Mesothelial cell of epicardium (in vitro differentiated cells): Measurements from ENCODE around the gene GALNT18. TPM values are rescaled to one million over a fixed set of nuclear protein-coding genes. Genes with fewer than 3 reads are reported as not detected.

Source experiments
- DNase-seq, 2 experiments: peaks; one replicate each; pipeline ENCODE4 v3.0.0; 2021; ENCODE audit warnings: low spot score in 2 of 2; ENCODE audit not compliant: unreplicated experiment in 2 of 2
- H3K27ac Mint-ChIP-seq: 2 replicates; pipeline ENCODE4 v1.8.0; 2021; ENCODE audit warnings: mixed read lengths
- H3K27me3 Mint-ChIP-seq: 2 replicates; pipeline ENCODE4 v1.8.0; 2021; ENCODE audit warnings: low read depth, mixed read lengths
- H3K36me3 Mint-ChIP-seq: 2 replicates; pipeline ENCODE4 v1.8.0; 2021; ENCODE audit warnings: mixed read lengths
- H3K4me1 Mint-ChIP-seq: 2 replicates; pipeline ENCODE4 v1.8.0; 2021; ENCODE audit warnings: mixed read lengths
- H3K4me3 Mint-ChIP-seq: 2 replicates; pipeline ENCODE4 v1.8.0; 2021; ENCODE audit warnings: mild to moderate bottlenecking, moderate library complexity, mixed read lengths
- H3K9me3 Mint-ChIP-seq: 2 replicates; pipeline ENCODE4 v1.8.0; 2021; ENCODE audit warnings: mixed read lengths
- total RNA-seq: library from RNA; stranded (reverse); gene quantifications from 3 replicates; pipeline ENCODE4 v1.2.1, GENCODE V29; 2021
- TF ChIP-seq, protein P1 (sequence below): fragments of 200-600 bp; sonication (generic); IDR thresholded peaks from one replicate; pipeline ENCODE4 v1.5.0; 2021; ENCODE audit warnings: antibody characterized with exemption; ENCODE audit not compliant: unreplicated experiment

Gene GALNT18
- total RNA-seq, 1 donor from 2014 or later: 4.2 TPM

DNA sequence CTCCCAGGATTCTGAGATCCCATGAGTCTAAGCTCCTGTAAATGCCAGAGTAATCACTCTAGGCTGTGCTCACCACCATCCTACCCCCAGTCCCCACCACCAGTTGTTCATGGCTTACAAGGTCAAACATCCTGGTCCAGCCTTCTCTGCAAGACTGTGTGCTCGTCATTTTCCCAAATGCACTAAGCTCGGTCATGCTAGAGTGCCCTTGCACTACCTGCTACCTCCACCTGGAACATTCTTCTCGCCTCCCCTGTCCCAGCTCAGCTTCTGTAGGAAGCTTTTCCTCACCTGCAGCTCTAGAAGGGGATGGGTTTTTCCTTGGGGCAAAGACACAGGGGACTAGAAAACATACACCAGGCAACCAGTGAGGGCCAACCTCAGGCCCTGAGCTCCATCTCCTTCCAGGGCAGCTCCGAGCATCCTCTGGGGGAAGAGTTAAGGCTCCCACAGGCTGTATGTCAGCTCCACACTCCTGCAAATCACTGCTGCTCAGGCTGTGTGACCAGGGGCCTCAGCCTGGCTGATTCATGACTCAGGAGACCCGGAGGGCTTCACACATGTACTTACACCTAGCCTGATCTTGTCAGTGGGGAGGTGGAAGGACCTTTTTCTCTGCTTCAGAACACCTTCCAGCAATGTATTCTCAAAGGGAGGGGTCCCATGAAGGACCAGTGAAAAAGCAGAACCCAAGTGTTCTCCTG lies 231.6 kb downstream of the GALNT18 start:
- no peak for DNase-seq
- Mint-ChIP-seq H3K9me3 (no peaks in the 10 kb centered on the region), H3K4me3 (no peak overlapping the region), H3K4me1 (no peaks in the 10 kb centered on the region), H3K27me3 (peaks cover 2% of the 10 kb centered on the region), H3K36me3 (no peaks in the 10 kb centered on the region), H3K27ac (no peak overlapping the region)
- TF ChIP-seq, protein P1, sequence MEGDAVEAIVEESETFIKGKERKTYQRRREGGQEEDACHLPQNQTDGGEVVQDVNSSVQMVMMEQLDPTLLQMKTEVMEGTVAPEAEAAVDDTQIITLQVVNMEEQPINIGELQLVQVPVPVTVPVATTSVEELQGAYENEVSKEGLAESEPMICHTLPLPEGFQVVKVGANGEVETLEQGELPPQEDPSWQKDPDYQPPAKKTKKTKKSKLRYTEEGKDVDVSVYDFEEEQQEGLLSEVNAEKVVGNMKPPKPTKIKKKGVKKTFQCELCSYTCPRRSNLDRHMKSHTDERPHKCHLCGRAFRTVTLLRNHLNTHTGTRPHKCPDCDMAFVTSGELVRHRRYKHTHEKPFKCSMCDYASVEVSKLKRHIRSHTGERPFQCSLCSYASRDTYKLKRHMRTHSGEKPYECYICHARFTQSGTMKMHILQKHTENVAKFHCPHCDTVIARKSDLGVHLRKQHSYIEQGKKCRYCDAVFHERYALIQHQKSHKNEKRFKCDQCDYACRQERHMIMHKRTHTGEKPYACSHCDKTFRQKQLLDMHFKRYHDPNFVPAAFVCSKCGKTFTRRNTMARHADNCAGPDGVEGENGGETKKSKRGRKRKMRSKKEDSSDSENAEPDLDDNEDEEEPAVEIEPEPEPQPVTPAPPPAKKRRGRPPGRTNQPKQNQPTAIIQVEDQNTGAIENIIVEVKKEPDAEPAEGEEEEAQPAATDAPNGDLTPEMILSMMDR: no peak

DNA sequence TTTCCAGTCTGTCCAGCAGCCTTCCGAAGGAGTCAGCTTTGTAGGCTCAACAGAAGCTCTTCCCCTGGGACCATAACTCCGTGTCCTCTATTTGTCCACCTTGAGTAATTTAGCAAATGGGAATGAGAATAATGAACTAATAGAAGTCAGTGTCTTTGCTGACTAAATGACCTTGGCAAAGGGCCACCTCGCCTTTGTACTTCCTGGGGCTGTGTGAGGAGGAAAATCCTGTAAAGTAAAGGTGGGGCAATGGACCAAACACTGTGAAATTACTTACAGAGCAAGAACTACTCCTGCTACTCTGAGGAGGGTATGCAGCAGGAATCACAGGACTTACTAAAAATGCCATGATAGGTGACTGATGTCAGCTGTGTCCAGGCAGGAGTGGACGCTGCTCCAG lies 232.6 kb downstream of the GALNT18 start:
- no peaks in the 10 kb centered on the region for H3K4me1 Mint-ChIP-seq
- no peak overlapping the region for H3K27ac Mint-ChIP-seq
- peaks cover 2% of the 10 kb centered on the region for H3K27me3 Mint-ChIP-seq
- DNase-seq: no peak
- TF ChIP-seq, protein P1: no peak
- H3K36me3 Mint-ChIP-seq: no peaks in the 10 kb centered on the region
- no peak overlapping the region for H3K4me3 Mint-ChIP-seq
- H3K9me3 Mint-ChIP-seq: peaks cover 5% of the 10 kb centered on the region

DNA sequence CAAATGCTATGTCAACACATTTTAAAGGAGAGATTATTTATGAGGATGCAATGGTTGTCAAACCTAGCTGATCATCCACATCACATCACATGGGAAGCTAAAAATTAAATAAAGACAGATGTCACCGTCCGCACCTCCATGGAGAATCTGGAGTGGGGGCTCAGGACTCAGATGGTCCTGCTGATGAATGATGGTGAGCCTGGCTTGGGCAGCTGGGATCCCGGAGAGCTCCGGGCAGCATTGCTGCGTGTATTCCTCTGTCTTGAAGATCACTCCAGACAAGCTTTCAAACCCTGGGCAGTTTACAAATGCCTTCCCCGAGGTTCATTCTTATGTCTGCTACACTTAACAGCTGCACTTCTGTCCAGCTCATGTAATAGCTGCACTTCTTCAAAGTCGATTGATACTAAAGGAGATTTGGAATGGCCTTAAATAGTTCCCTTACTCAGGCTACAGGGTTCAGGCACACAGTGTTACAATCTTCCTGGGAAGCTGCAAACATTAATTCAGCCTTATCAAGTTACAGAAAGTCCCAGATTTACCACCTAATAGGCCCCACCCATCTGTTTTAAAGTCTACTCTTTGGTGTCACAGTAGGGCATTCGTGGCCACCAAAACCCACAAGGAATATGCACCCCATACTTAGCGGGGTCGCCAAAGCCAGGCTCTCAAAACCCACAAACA lies 234.0 kb downstream of the GALNT18 start:
- TF ChIP-seq, protein P1: no peak
- H3K27me3 Mint-ChIP-seq: peaks cover 3% of the 10 kb centered on the region
- DNase-seq: no peak

DNA sequence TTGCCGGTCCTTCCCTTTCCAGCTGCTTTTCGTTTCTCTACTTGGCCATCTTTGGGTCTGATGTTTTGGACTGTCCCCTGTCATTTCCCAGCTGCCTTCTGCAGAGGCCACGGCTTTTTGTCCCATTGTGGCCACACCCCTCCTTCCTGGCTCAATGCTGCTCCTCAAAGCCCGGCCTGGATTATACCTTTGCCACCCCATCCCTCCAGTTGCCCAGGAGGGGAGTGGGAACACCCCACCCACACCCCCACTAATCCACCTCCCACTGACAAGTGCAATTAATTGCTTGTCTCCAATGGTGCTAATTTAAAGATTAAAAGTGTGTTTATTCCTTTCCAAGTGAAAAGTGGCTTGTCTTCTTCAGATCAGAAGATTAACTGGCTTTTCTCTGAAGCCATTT lies 234.6 kb downstream of the GALNT18 start:
- peaks cover 3% of the 10 kb centered on the region for H3K27me3 Mint-ChIP-seq
- no peak overlapping the region for H3K27ac Mint-ChIP-seq
- H3K9me3 Mint-ChIP-seq: peaks cover 5% of the 10 kb centered on the region
- H3K4me1 Mint-ChIP-seq: no peaks in the 10 kb centered on the region
- TF ChIP-seq, protein P1: no peak
- no peak overlapping the region for H3K4me3 Mint-ChIP-seq
- H3K36me3 Mint-ChIP-seq: no peaks in the 10 kb centered on the region
- DNase-seq: no peak

More for the DNA sequence above, 234.0 kb downstream of the GALNT18 start:
- Mint-ChIP-seq H3K4me3 (no peak overlapping the region), H3K9me3 (peaks cover 5% of the 10 kb centered on the region), H3K4me1 (no peaks in the 10 kb centered on the region), H3K36me3 (no peaks in the 10 kb centered on the region), H3K27ac (no peak overlapping the region)

DNA sequence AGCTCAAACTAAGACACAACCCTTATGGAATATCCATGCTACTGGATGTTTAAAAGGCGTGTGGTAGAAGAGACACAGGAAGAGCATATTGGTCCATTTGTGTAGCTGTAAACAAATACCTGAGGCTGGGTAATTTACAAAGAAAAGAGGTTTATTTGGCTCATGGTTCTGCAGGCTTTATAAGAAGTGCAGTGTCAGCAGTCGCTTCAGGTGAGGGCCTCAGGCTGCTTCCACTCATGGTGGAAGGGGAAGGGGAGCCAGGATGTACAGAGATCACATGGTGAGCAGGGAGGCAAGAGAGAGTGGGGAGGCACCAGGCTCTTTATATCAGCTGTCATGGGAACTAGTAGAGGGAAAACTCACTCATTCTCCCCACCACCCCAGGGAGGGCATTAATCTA lies 237.0 kb downstream of the GALNT18 start:
- no peak overlapping the region for H3K4me3 Mint-ChIP-seq
- H3K4me1 Mint-ChIP-seq: no peaks in the 10 kb centered on the region
- no peaks in the 10 kb centered on the region for H3K36me3 Mint-ChIP-seq
- H3K27ac Mint-ChIP-seq: no peak overlapping the region
- H3K9me3 Mint-ChIP-seq: peaks cover 5% of the 10 kb centered on the region
- DNase-seq: no peak
- TF ChIP-seq, protein P1: no peak
- peaks cover 1% of the 10 kb centered on the region for H3K27me3 Mint-ChIP-seq
